Stomach (tissue), 4 donors: Measurements from ENCODE around the gene RGL3.

ENCODE experiments used
- CTCF ChIP-seq, 7 experiments: fragments of 450-650 bp in 4 of 7; fragments of 200-600 bp in 3 of 7; sonication (generic) in 3 of 7; IDR thresholded peaks; one replicate each; pipeline ENCODE4 v1.5.1; 2016 to 2019; ENCODE audit warnings: antibody characterized with exemption in 7 of 7, control low read depth in 2 of 7, mild to moderate bottlenecking in 1 of 7
- EP300 ChIP-seq: sonication (generic); formaldehyde crosslinking; IDR thresholded peaks from one replicate; pipeline ENCODE4 v1.6.1; 2017; ENCODE audit warnings: antibody characterized with exemption
- POLR2A ChIP-seq, 4 donors: fragments of 450-650 bp; IDR thresholded peaks; one replicate each; pipeline ENCODE4 v1.6.1; 2016; ENCODE audit warnings: antibody characterized with exemption in 4 of 4, control low read depth in 2 of 4, mild to moderate bottlenecking in 1 of 4, moderate library complexity in 1 of 4

- TF ChIP-seq CTCF (IDR thresholded peaks at IDR 0.05) (no peak), POLR2A (IDR thresholded peaks at IDR 0.05) (no peak), EP300 (no peak)
Measured at GRCh38 chr19:11365557-11366117, 53.5 kb downstream of the RGL3 start.
